A673 (cell line): ENCODE data around the gene ACOX3.

Source experiments
- CTCF ChIP-seq: fragments of 300-800, 200-600 bp; sonication (generic); conservative IDR thresholded peaks from 2 replicates; pipeline ENCODE4 v1.5.1; 2017; ENCODE audit warnings: low read depth, mild to moderate bottlenecking, antibody characterized with exemption, low read length, moderate library complexity, mixed read lengths
- EZH2 ChIP-seq: fragments of 200-600 bp; sonication (generic); IDR thresholded peaks from 2 replicates; pipeline ENCODE4 v1.6.1; 2017; ENCODE audit warnings: borderline replicate concordance, low read depth, mild to moderate bottlenecking, mixed read lengths, antibody characterized with exemption, low read length; ENCODE audit not compliant: poor library complexity, severe bottlenecking

- TF ChIP-seq EZH2, result no peak
- TF ChIP-seq CTCF, result no peak
These were observed 42.2 kb downstream of the ACOX3 start for GRCh38 chr4:8398347-8398746.
